B cell (primary cell): ENCODE measurements around the gene DPYD.

Source experiments
- CTCF ChIP-seq: fragments of 200-600 bp; IDR thresholded peaks from one replicate; pipeline ENCODE4 v1.8.0; 2022; ENCODE audit warnings: antibody characterized with exemption, mild to moderate bottlenecking
- EZH2 ChIP-seq: IDR thresholded peaks from 2 replicates; pipeline ENCODE4 v1.6.1; 2012; ENCODE audit warnings: borderline replicate concordance, low read depth, mild to moderate bottlenecking, moderate library complexity, low read length; ENCODE audit not compliant: insufficient read depth, poor library complexity, severe bottlenecking

GRCh38 chr1:97338347-97338746 lies 582.5 kb downstream of the DPYD start:
- TF ChIP-seq CTCF = no peak
- no peak for TF ChIP-seq EZH2
